SU-DHL-6 (cell line): Measurements from ENCODE around the gene NUP58.

Experiments
- EZH2phosphoT487 ChIP-seq: fragments of 200-600 bp; sonication (generic), shearing (Covaris generic); conservative IDR thresholded peaks from 2 replicates; pipeline ENCODE4 v1.6.1; 2018; ENCODE audit warnings: mild to moderate bottlenecking, antibody characterized with exemption, low read length, moderate library complexity, mixed read lengths
- TF ChIP-seq, protein P1 (sequence below): fragments of 200-600 bp; sonication (generic); IDR thresholded peaks from one replicate; pipeline ENCODE4 v1.5.1; 2017; ENCODE audit warnings: antibody characterized with exemption, mild to moderate bottlenecking, low read length, moderate library complexity; ENCODE audit not compliant: insufficient read depth, poor library complexity, severe bottlenecking

GRCh38 chr13:25371158-25371874 is 69.9 kb downstream of the NUP58 start:
- TF ChIP-seq, protein P1, sequence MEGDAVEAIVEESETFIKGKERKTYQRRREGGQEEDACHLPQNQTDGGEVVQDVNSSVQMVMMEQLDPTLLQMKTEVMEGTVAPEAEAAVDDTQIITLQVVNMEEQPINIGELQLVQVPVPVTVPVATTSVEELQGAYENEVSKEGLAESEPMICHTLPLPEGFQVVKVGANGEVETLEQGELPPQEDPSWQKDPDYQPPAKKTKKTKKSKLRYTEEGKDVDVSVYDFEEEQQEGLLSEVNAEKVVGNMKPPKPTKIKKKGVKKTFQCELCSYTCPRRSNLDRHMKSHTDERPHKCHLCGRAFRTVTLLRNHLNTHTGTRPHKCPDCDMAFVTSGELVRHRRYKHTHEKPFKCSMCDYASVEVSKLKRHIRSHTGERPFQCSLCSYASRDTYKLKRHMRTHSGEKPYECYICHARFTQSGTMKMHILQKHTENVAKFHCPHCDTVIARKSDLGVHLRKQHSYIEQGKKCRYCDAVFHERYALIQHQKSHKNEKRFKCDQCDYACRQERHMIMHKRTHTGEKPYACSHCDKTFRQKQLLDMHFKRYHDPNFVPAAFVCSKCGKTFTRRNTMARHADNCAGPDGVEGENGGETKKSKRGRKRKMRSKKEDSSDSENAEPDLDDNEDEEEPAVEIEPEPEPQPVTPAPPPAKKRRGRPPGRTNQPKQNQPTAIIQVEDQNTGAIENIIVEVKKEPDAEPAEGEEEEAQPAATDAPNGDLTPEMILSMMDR: no peak
- no peak for TF ChIP-seq EZH2phosphoT487
